ENCODE data around the gene SHPK. TPM values are rescaled to one million over a fixed set of nuclear protein-coding genes. Genes with fewer than 3 reads are reported as not detected.

The SHPK gene
- total and polyA plus RNA-seq, 9 donors = 6.3 to 9.3 (median 7.7) TPM

GRCh38 chr17:3603870-3604259 lies 32.2 kb downstream of the SHPK start:
- H3K36me3 ChIP-seq (ENCODE audit: control insufficient read depth, insufficient read depth, low read length) = peaks cover 16% of the 10 kb centered on the region
- WGBS (ENCODE audit: insufficient coverage) = 90% methylated on average over 4 of the region's 4 CpGs

GRCh38 chr17:3603119-3603869 lies 32.8 kb downstream of the SHPK start:
- DNase-seq = no peak
- H3K27ac ChIP-seq (ENCODE audit: low read length) = no peak overlapping the region
- WGBS (ENCODE audit: insufficient coverage) = 97% methylated on average over 6 of the region's 17 CpGs
- no peaks in the 10 kb centered on the region for H3K27me3 ChIP-seq (ENCODE audit: control insufficient read depth, insufficient read depth, low read length)
- H3K36me3 ChIP-seq (ENCODE audit: control insufficient read depth, insufficient read depth, low read length) = peaks cover 11% of the 10 kb centered on the region
- H3K9me3 ChIP-seq (replicated peaks; ENCODE audit: control insufficient read depth, low read depth, low read length) = no peaks in the 10 kb centered on the region
- no peaks in the 10 kb centered on the region for H3K4me1 ChIP-seq (ENCODE audit: control insufficient read depth, insufficient read depth, low read length)
- no peak overlapping the region for H3K4me3 ChIP-seq (ENCODE audit: low read length)

More at GRCh38 chr17:3603870-3604259, 32.2 kb downstream of the SHPK start:
- no peak for DNase-seq
- H3K27ac ChIP-seq (ENCODE audit: low read length) = no peak overlapping the region
- no peaks in the 10 kb centered on the region for H3K9me3 ChIP-seq (replicated peaks; ENCODE audit: control insufficient read depth, low read depth, low read length)
- H3K4me1 ChIP-seq (ENCODE audit: control insufficient read depth, insufficient read depth, low read length) = no peaks in the 10 kb centered on the region
- no peak overlapping the region for H3K4me3 ChIP-seq (ENCODE audit: low read length)
- H3K27me3 ChIP-seq (ENCODE audit: control insufficient read depth, insufficient read depth, low read length) = no peaks in the 10 kb centered on the region

GRCh38 chr17:3602499-3602898 lies 33.6 kb downstream of the SHPK start:
- Histone ChIP-seq H3K9me3 (replicated peaks; ENCODE audit: control insufficient read depth, low read depth, low read length) (no peaks in the 10 kb centered on the region), H3K36me3 (ENCODE audit: control insufficient read depth, insufficient read depth, low read length) (peaks cover 6% of the 10 kb centered on the region), H3K4me1 (ENCODE audit: control insufficient read depth, insufficient read depth, low read length) (no peaks in the 10 kb centered on the region), H3K4me3 (ENCODE audit: low read length) (no peak overlapping the region), H3K27me3 (ENCODE audit: control insufficient read depth, insufficient read depth, low read length) (no peaks in the 10 kb centered on the region), H3K27ac (ENCODE audit: low read length) (no peak overlapping the region)
- 66% methylated on average over 11 of the region's 16 CpGs for WGBS (ENCODE audit: insufficient coverage)
- DNase-seq = peak; percentile 41

GRCh38 chr17:3600529-3601205 lies 35.4 kb downstream of the SHPK start:
- Histone ChIP-seq H3K4me1 (ENCODE audit: control insufficient read depth, insufficient read depth, low read length) (peaks cover 16% of the 10 kb centered on the region), H3K27ac (ENCODE audit: low read length) (no peak overlapping the region), H3K36me3 (ENCODE audit: control insufficient read depth, insufficient read depth, low read length) (no peaks in the 10 kb centered on the region), H3K9me3 (replicated peaks; ENCODE audit: control insufficient read depth, low read depth, low read length) (no peaks in the 10 kb centered on the region), H3K4me3 (ENCODE audit: low read length) (no peak overlapping the region), H3K27me3 (ENCODE audit: control insufficient read depth, insufficient read depth, low read length) (no peaks in the 10 kb centered on the region)
- WGBS (ENCODE audit: insufficient coverage) = 77% methylated on average over 9 of the region's 15 CpGs
- no peak for DNase-seq

GRCh38 chr17:3598078-3598477 lies 38.0 kb downstream of the SHPK start:
- no peak for DNase-seq
- H3K36me3 ChIP-seq (ENCODE audit: control insufficient read depth, insufficient read depth, low read length) = no peaks in the 10 kb centered on the region
- H3K27me3 ChIP-seq (ENCODE audit: control insufficient read depth, insufficient read depth, low read length) = no peaks in the 10 kb centered on the region
- WGBS (ENCODE audit: insufficient coverage) = 79% methylated on average over 11 of the region's 13 CpGs
- peaks cover 32% of the 10 kb centered on the region for H3K4me1 ChIP-seq (ENCODE audit: control insufficient read depth, insufficient read depth, low read length)
- no peak overlapping the region for H3K27ac ChIP-seq (ENCODE audit: low read length)
- H3K4me3 ChIP-seq (ENCODE audit: low read length) = no peak overlapping the region
- H3K9me3 ChIP-seq (replicated peaks; ENCODE audit: control insufficient read depth, low read depth, low read length) = no peaks in the 10 kb centered on the region

- WGBS (ENCODE audit: insufficient coverage) = 73% methylated on average over 19 of the region's 27 CpGs
- Histone ChIP-seq H3K27ac (ENCODE audit: low read length) (no peak overlapping the region), H3K4me3 (ENCODE audit: low read length) (no peak overlapping the region)
These were observed 39.1 kb downstream of the SHPK start for GRCh38 chr17:3596804-3597464.

GRCh38 chr17:3594976-3595375 lies 41.1 kb downstream of the SHPK start:
- 75% methylated on average over 13 of the region's 15 CpGs for WGBS (ENCODE audit: insufficient coverage)
- peaks cover 32% of the 10 kb centered on the region for H3K4me1 ChIP-seq (ENCODE audit: control insufficient read depth, insufficient read depth, low read length)
- H3K9me3 ChIP-seq (replicated peaks; ENCODE audit: control insufficient read depth, low read depth, low read length) = no peaks in the 10 kb centered on the region
- no peaks in the 10 kb centered on the region for H3K27me3 ChIP-seq (ENCODE audit: control insufficient read depth, insufficient read depth, low read length)
- DNase-seq = no peak
- H3K4me3 ChIP-seq (ENCODE audit: low read length) = no peak overlapping the region
- H3K27ac ChIP-seq (ENCODE audit: low read length) = peak overlapping the region; percentile 83
- peaks cover 17% of the 10 kb centered on the region for H3K36me3 ChIP-seq (ENCODE audit: control insufficient read depth, insufficient read depth, low read length)

More at GRCh38 chr17:3596804-3597464, 39.1 kb downstream of the SHPK start:
- DNase-seq = peak; percentile 41
- peaks cover 32% of the 10 kb centered on the region for H3K4me1 ChIP-seq (ENCODE audit: control insufficient read depth, insufficient read depth, low read length)
- no peaks in the 10 kb centered on the region for H3K36me3 ChIP-seq (ENCODE audit: control insufficient read depth, insufficient read depth, low read length)
- no peaks in the 10 kb centered on the region for H3K27me3 ChIP-seq (ENCODE audit: control insufficient read depth, insufficient read depth, low read length)
- no peaks in the 10 kb centered on the region for H3K9me3 ChIP-seq (replicated peaks; ENCODE audit: control insufficient read depth, low read depth, low read length)

GRCh38 chr17:3594051-3594800 lies 41.8 kb downstream of the SHPK start:
- Histone ChIP-seq H3K9me3 (replicated peaks; ENCODE audit: control insufficient read depth, low read depth, low read length) (no peaks in the 10 kb centered on the region), H3K4me3 (ENCODE audit: low read length) (no peak overlapping the region), H3K36me3 (ENCODE audit: control insufficient read depth, insufficient read depth, low read length) (peaks cover 24% of the 10 kb centered on the region), H3K27ac (ENCODE audit: low read length) (peak overlapping the region; percentile 83), H3K27me3 (ENCODE audit: control insufficient read depth, insufficient read depth, low read length) (no peaks in the 10 kb centered on the region), H3K4me1 (ENCODE audit: control insufficient read depth, insufficient read depth, low read length) (peaks cover 32% of the 10 kb centered on the region)
- 37% methylated on average over 6 of the region's 11 CpGs for WGBS (ENCODE audit: insufficient coverage)
- peak; percentile 78 for DNase-seq

- WGBS (ENCODE audit: insufficient coverage) = 87% methylated on average over 5 of the region's 5 CpGs
- Histone ChIP-seq H3K27ac (ENCODE audit: low read length) (no peak overlapping the region), H3K4me1 (ENCODE audit: control insufficient read depth, insufficient read depth, low read length) (peaks cover 32% of the 10 kb centered on the region), H3K27me3 (ENCODE audit: control insufficient read depth, insufficient read depth, low read length) (no peaks in the 10 kb centered on the region), H3K4me3 (ENCODE audit: low read length) (no peak overlapping the region), H3K36me3 (ENCODE audit: control insufficient read depth, insufficient read depth, low read length) (peaks cover 28% of the 10 kb centered on the region), H3K9me3 (replicated peaks; ENCODE audit: control insufficient read depth, low read depth, low read length) (no peaks in the 10 kb centered on the region)
- DNase-seq = no peak
These were observed 42.7 kb downstream of the SHPK start for GRCh38 chr17:3593384-3593783.
